Measurements from ENCODE around the gene SHROOM4.

DNA sequence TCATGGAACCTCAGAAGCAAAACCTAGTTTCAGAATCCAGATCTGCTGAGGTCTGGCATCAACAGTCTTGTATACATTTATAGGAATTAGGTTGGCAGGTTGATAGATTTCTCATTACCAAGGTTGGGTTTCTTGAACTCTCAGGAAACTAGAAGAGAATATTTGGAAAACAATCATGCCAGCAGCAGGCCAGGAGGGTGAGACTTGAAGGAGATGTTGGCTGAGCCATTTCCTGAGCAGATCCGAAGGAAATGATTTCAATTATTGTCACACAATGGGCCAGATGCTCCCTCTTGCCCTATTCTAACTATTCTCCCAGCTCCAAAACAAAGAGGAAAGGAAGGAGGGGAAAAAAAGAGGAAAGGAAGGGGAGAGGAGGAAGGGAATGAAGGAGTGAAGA is 45.2 kb downstream of the SHROOM4 start:
- TF ChIP-seq, protein P1, sequence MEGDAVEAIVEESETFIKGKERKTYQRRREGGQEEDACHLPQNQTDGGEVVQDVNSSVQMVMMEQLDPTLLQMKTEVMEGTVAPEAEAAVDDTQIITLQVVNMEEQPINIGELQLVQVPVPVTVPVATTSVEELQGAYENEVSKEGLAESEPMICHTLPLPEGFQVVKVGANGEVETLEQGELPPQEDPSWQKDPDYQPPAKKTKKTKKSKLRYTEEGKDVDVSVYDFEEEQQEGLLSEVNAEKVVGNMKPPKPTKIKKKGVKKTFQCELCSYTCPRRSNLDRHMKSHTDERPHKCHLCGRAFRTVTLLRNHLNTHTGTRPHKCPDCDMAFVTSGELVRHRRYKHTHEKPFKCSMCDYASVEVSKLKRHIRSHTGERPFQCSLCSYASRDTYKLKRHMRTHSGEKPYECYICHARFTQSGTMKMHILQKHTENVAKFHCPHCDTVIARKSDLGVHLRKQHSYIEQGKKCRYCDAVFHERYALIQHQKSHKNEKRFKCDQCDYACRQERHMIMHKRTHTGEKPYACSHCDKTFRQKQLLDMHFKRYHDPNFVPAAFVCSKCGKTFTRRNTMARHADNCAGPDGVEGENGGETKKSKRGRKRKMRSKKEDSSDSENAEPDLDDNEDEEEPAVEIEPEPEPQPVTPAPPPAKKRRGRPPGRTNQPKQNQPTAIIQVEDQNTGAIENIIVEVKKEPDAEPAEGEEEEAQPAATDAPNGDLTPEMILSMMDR (IDR thresholded peaks at IDR 0.05 in 2 of 3, conservative IDR thresholded peaks at IDR 0.05 in 1 of 3; ENCODE audit: borderline replicate concordance in 1 of 3, insufficient read depth in 1 of 3, low read depth in 2 of 3, low read length in 2 of 3): no peak
- TF ChIP-seq POLR2AphosphoS5 (IDR thresholded peaks at IDR 0.05; ENCODE audit: low read depth, low read length) (no peak), POLR2A (IDR thresholded peaks at IDR 0.05; ENCODE audit: borderline replicate concordance, extremely low read depth, insufficient read depth, insufficient read length) (no peak), RAD21 (IDR thresholded peaks at IDR 0.05; ENCODE audit: low read depth) (no peak), TCF7L2 (IDR thresholded peaks at IDR 0.05; ENCODE audit: borderline replicate concordance, extremely low read depth, insufficient read depth, insufficient read length) (no peak), CEBPB (IDR thresholded peaks at IDR 0.05; ENCODE audit: low read depth) (no peak), SRF (IDR thresholded peaks at IDR 0.05; ENCODE audit: low read depth) (no peak), SIN3A (IDR thresholded peaks at IDR 0.05; ENCODE audit: low read depth) (no peak), EZH2 (IDR thresholded peaks at IDR 0.05) (no peak), ZNF274 (IDR thresholded peaks at IDR 0.05; ENCODE audit: low read depth, low read length) (no peak), YY1 (IDR thresholded peaks at IDR 0.05; ENCODE audit: extremely low read depth, insufficient replicate concordance, low read depth, low read length) (no peak), JUND (IDR thresholded peaks at IDR 0.05) (no peak), SP1 (IDR thresholded peaks at IDR 0.05; ENCODE audit: low read depth) (no peak)
- TF ChIP-seq, protein P2, sequence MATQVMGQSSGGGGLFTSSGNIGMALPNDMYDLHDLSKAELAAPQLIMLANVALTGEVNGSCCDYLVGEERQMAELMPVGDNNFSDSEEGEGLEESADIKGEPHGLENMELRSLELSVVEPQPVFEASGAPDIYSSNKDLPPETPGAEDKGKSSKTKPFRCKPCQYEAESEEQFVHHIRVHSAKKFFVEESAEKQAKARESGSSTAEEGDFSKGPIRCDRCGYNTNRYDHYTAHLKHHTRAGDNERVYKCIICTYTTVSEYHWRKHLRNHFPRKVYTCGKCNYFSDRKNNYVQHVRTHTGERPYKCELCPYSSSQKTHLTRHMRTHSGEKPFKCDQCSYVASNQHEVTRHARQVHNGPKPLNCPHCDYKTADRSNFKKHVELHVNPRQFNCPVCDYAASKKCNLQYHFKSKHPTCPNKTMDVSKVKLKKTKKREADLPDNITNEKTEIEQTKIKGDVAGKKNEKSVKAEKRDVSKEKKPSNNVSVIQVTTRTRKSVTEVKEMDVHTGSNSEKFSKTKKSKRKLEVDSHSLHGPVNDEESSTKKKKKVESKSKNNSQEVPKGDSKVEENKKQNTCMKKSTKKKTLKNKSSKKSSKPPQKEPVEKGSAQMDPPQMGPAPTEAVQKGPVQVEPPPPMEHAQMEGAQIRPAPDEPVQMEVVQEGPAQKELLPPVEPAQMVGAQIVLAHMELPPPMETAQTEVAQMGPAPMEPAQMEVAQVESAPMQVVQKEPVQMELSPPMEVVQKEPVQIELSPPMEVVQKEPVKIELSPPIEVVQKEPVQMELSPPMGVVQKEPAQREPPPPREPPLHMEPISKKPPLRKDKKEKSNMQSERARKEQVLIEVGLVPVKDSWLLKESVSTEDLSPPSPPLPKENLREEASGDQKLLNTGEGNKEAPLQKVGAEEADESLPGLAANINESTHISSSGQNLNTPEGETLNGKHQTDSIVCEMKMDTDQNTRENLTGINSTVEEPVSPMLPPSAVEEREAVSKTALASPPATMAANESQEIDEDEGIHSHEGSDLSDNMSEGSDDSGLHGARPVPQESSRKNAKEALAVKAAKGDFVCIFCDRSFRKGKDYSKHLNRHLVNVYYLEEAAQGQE (IDR thresholded peaks at IDR 0.05; ENCODE audit: low read depth): no peak
